Astrocyte (in vitro differentiated cells and primary cell): ENCODE results near the gene PRSS36. TPM values are rescaled to one million over a fixed set of nuclear protein-coding genes. Genes with fewer than 3 reads are reported as not detected.

Experiments used
- DNase-seq: peaks from one replicate; pipeline ENCODE4 v3.0.0-alpha.2; 2010; ENCODE audit warnings: low read depth
- FAIRE-seq: peaks from 2 replicates; lab custom pipeline; 2011; peaks lifted over from hg19 to GRCh38; lab: Jason Lieb, UNC
- H2AFZ ChIP-seq: 2 replicates; pipeline ENCODE4 v1.6.0; 2012; ENCODE audit warnings: low read depth, low read length, inconsistent platforms
- H3K27ac ChIP-seq: 2 replicates; pipeline ENCODE4 v1.5.1; 2011; ENCODE audit warnings: low read depth, low read length, inconsistent platforms
- H3K27me3 ChIP-seq: 2 replicates; pipeline ENCODE4 v1.6.0; 2011; ENCODE audit warnings: low read length, inconsistent platforms; ENCODE audit not compliant: insufficient read depth
- H3K36me3 ChIP-seq: 2 replicates; pipeline ENCODE4 v1.5.1; 2011; ENCODE audit warnings: low read length, inconsistent platforms; ENCODE audit not compliant: insufficient read depth
- H3K4me1 ChIP-seq: 2 replicates; pipeline ENCODE4 v1.5.1; 2011; ENCODE audit warnings: low read length, inconsistent platforms; ENCODE audit not compliant: insufficient read depth
- H3K4me2 ChIP-seq: 2 replicates; pipeline ENCODE4 v1.6.0; 2012; ENCODE audit warnings: low read length, inconsistent platforms
- H3K4me3 ChIP-seq: 2 replicates; pipeline ENCODE4 v1.5.1; 2011; ENCODE audit warnings: low read depth, mild to moderate bottlenecking, low read length, inconsistent platforms; ENCODE audit not compliant: insufficient read depth
- H3K79me2 ChIP-seq: 2 replicates; pipeline ENCODE4 v1.6.0; 2012; ENCODE audit warnings: mild to moderate bottlenecking, low read length, inconsistent platforms; ENCODE audit not compliant: insufficient read depth
- H3K9ac ChIP-seq: 2 replicates; pipeline ENCODE4 v1.6.0; 2012; ENCODE audit warnings: mild to moderate bottlenecking, low read length, inconsistent platforms
- H3K9me3 ChIP-seq: 2 replicates; pipeline ENCODE4 v1.5.1; 2012; ENCODE audit warnings: low read depth, mild to moderate bottlenecking, low read length, inconsistent platforms; ENCODE audit not compliant: insufficient read depth
- H4K20me1 ChIP-seq: 2 replicates; pipeline ENCODE4 v1.6.0; 2012; ENCODE audit warnings: low read length, inconsistent platforms; ENCODE audit not compliant: insufficient read depth
- H3K27ac Mint-ChIP-seq: one replicate; pipeline ENCODE4 v1.8.0; 2021; ENCODE audit warnings: mild to moderate bottlenecking, mixed read lengths; ENCODE audit not compliant: unreplicated experiment
- H3K27me3 Mint-ChIP-seq: one replicate; pipeline ENCODE4 v1.8.0; 2021; ENCODE audit warnings: low read depth, mixed read lengths; ENCODE audit not compliant: unreplicated experiment
- H3K36me3 Mint-ChIP-seq: one replicate; pipeline ENCODE4 v1.8.0; 2021; ENCODE audit warnings: low read depth, mixed read lengths; ENCODE audit not compliant: unreplicated experiment
- H3K4me1 Mint-ChIP-seq: one replicate; pipeline ENCODE4 v1.8.0; 2021; ENCODE audit warnings: low read depth, mixed read lengths; ENCODE audit not compliant: unreplicated experiment
- H3K4me3 Mint-ChIP-seq: one replicate; pipeline ENCODE4 v1.8.0; 2021; ENCODE audit warnings: mild to moderate bottlenecking, moderate library complexity, mixed read lengths; ENCODE audit not compliant: unreplicated experiment
- H3K9me3 Mint-ChIP-seq: one replicate; pipeline ENCODE4 v1.8.0; 2021; ENCODE audit warnings: mild to moderate bottlenecking, mixed read lengths; ENCODE audit not compliant: unreplicated experiment
- CTCF ChIP-seq: IDR thresholded peaks from 2 replicates; pipeline ENCODE4 v1.5.1; 2011; ENCODE audit warnings: low read depth, mild to moderate bottlenecking, inconsistent platforms, low read length, moderate library complexity; ENCODE audit not compliant: insufficient read depth
- EZH2 ChIP-seq: IDR thresholded peaks from 2 replicates; pipeline ENCODE4 v1.6.1; 2012; ENCODE audit warnings: mild to moderate bottlenecking, low read length, inconsistent platforms; ENCODE audit not compliant: insufficient read depth
- total RNA-seq: library from RNA; stranded (reverse); gene quantifications from 2 replicates; pipeline ENCODE4 v1.2.1, GENCODE V29; 2021

The PRSS36 gene
- total RNA-seq, 1 donor from 2014 or later = 0.41 TPM

- Mint-ChIP-seq H3K27ac (no peak overlapping the region), H3K4me3 (peak overlapping the region; percentile 8), H3K27me3 (no peaks in the 10 kb centered on the region), H3K9me3 (no peaks in the 10 kb centered on the region), H3K4me1 (peaks cover 51% of the 10 kb centered on the region), H3K36me3 (peaks cover 59% of the 10 kb centered on the region)
- H3K36me3 ChIP-seq = peaks cover 89% of the 10 kb centered on the region
- TF ChIP-seq EZH2 (no peak), CTCF (no peak)
- H3K4me1 ChIP-seq = peaks cover 19% of the 10 kb centered on the region
- no peak overlapping the region for H2AFZ ChIP-seq
- no peak overlapping the region for H3K27ac ChIP-seq
- H3K9me3 ChIP-seq = no peaks in the 10 kb centered on the region
- H3K4me2 ChIP-seq = no peak overlapping the region
- H3K9ac ChIP-seq = no peak overlapping the region
- H3K4me3 ChIP-seq = no peak overlapping the region
- peaks cover 92% of the 10 kb centered on the region for H3K79me2 ChIP-seq
- no peak for DNase-seq
- FAIRE-seq = no peak
- H4K20me1 ChIP-seq = peaks cover 100% of the 10 kb centered on the region
- H3K27me3 ChIP-seq = no peaks in the 10 kb centered on the region
These were observed 37.3 kb upstream of the PRSS36 start for GRCh38 chr16:31186930-31187807.

- FAIRE-seq = no peak
- peaks cover 98% of the 10 kb centered on the region for H3K79me2 ChIP-seq
- no peak for DNase-seq
- H4K20me1 ChIP-seq = peaks cover 100% of the 10 kb centered on the region
- H3K27me3 ChIP-seq = no peaks in the 10 kb centered on the region
- peaks cover 21% of the 10 kb centered on the region for H3K4me1 ChIP-seq
- H3K27ac ChIP-seq = no peak overlapping the region
- peaks cover 83% of the 10 kb centered on the region for H3K36me3 ChIP-seq
- H3K9me3 Mint-ChIP-seq = no peaks in the 10 kb centered on the region
- TF ChIP-seq CTCF = no peak
- TF ChIP-seq EZH2 = no peak
- H3K4me2 ChIP-seq = no peak overlapping the region
- H3K4me1 Mint-ChIP-seq = peaks cover 52% of the 10 kb centered on the region
- H3K9ac ChIP-seq = no peak overlapping the region
- H3K9me3 ChIP-seq = no peaks in the 10 kb centered on the region
- H3K27me3 Mint-ChIP-seq = no peaks in the 10 kb centered on the region
- H3K4me3 ChIP-seq = no peak overlapping the region
- peaks cover 52% of the 10 kb centered on the region for H3K36me3 Mint-ChIP-seq
- peak overlapping the region; percentile 8 for H3K4me3 Mint-ChIP-seq
- peak overlapping the region; percentile 21 for H3K27ac Mint-ChIP-seq
- no peak overlapping the region for H2AFZ ChIP-seq
These were observed 36.3 kb upstream of the PRSS36 start for GRCh38 chr16:31186176-31186575.

- Mint-ChIP-seq H3K27me3 (no peaks in the 10 kb centered on the region), H3K27ac (no peak overlapping the region), H3K9me3 (no peaks in the 10 kb centered on the region), H3K36me3 (peaks cover 49% of the 10 kb centered on the region), H3K4me1 (peaks cover 52% of the 10 kb centered on the region), H3K4me3 (peak overlapping the region; percentile 8)
- peaks cover 98% of the 10 kb centered on the region for H4K20me1 ChIP-seq
- H3K9ac ChIP-seq = no peak overlapping the region
- no peak overlapping the region for H3K27ac ChIP-seq
- peak overlapping the region; percentile 2 for H3K4me2 ChIP-seq
- H2AFZ ChIP-seq = no peak overlapping the region
- H3K79me2 ChIP-seq = peaks cover 99% of the 10 kb centered on the region
- DNase-seq (no peak), FAIRE-seq (no peak)
- H3K4me3 ChIP-seq = no peak overlapping the region
- peaks cover 77% of the 10 kb centered on the region for H3K36me3 ChIP-seq
- no peaks in the 10 kb centered on the region for H3K27me3 ChIP-seq
- no peak for TF ChIP-seq EZH2
- no peak for TF ChIP-seq CTCF
- no peaks in the 10 kb centered on the region for H3K9me3 ChIP-seq
- peaks cover 21% of the 10 kb centered on the region for H3K4me1 ChIP-seq
These were observed 35.5 kb upstream of the PRSS36 start for GRCh38 chr16:31185339-31185738.
